Measurements from ENCODE around the gene MYD88. TPM values are rescaled to one million over a fixed set of nuclear protein-coding genes. Genes with fewer than 3 reads are reported as not detected.

The MYD88 gene
- total and polyA plus RNA-seq, 7 donors: 27.8 to 74.0 (median 39.7) TPM

GRCh38 chr3:38186781-38187180, 48.3 kb downstream of the MYD88 start:
- no peaks in the 10 kb centered on the region for H3K9me3 ChIP-seq
- H3K27ac ChIP-seq: no peak overlapping the region
- TF ChIP-seq POLR2AphosphoS5 (IDR thresholded peaks at IDR 0.05) (no peak), POLR2A (IDR thresholded peaks at IDR 0.05) (no peak), CTCF (IDR thresholded peaks at IDR 0.05) (no peak), EP300 (IDR thresholded peaks at IDR 0.05) (no peak)
- H3K27me3 ChIP-seq: no peaks in the 10 kb centered on the region
- H3K4me3 ChIP-seq: no peak overlapping the region
- DNase-seq: no peak
- H3K4me1 ChIP-seq: peaks cover 0 to 5% (median 0%) of the 10 kb centered on the region in 4 donors
- 97 to 98% methylated on average over 1 of the region's 1 CpG for WGBS, 2 donors
- H3K36me3 ChIP-seq: peaks cover 0 to 35% (median 0%) of the 10 kb centered on the region in 4 donors
- intact Hi-C loops (cut with DNase I): no loop called here

- H3K27ac ChIP-seq: no peak overlapping the region
- H3K4me3 ChIP-seq: no peak overlapping the region
- H3K4me1 ChIP-seq: no peaks in the 10 kb centered on the region
- H3K36me3 ChIP-seq: peaks cover 0 to 25% (median 0%) of the 10 kb centered on the region in 4 donors
- TF ChIP-seq EP300 (IDR thresholded peaks at IDR 0.05) (no peak), POLR2A (IDR thresholded peaks at IDR 0.05) (no peak), CTCF (IDR thresholded peaks at IDR 0.05) (no peak), POLR2AphosphoS5 (IDR thresholded peaks at IDR 0.05) (no peak)
- DNase-seq: no peak
- intact Hi-C loops (cut with DNase I): no loop called here
- no peaks in the 10 kb centered on the region for H3K9me3 ChIP-seq
- no peaks in the 10 kb centered on the region for H3K27me3 ChIP-seq
These were observed 52.0 kb downstream of the MYD88 start for GRCh38 chr3:38190481-38190881.

Small RNAs within 50 kb of the gene (small RNA-seq; reads per million reads assigned to genes)
- gene RF00019: 0 reads per million in 3 donors

Other genes with a start within 250 kb of the MYD88 start
- gene VILL, start 147.9 kb upstream of the MYD88 start, total RNA-seq: 1 to 10 TPM; 5.3 to 8.3 (median 6.6) TPM
- gene VILL, start 147.9 kb upstream of the MYD88 start, polyA plus RNA-seq: 100 to 1,000 TPM in 1 of 3 donors, 10 to 100 TPM in 2; 81.7 to 175 (median 97.0) TPM
- 10 to 100 TPM; 10.3 to 22.7 (median 14.2) TPM for gene PLCD1, start 109.0 kb upstream of the MYD88 start, total RNA-seq
- 100 to 1,000 TPM in 1 of 3 donors, 10 to 100 TPM in 2; 29.0 to 139 (median 85.9) TPM for gene PLCD1, start 109.0 kb upstream of the MYD88 start, polyA plus RNA-seq
- gene DLEC1, start 99.5 kb upstream of the MYD88 start, total RNA-seq: under 1 TPM; 0.16 to 0.41 (median 0.32) TPM
- gene DLEC1, start 99.5 kb upstream of the MYD88 start, polyA plus RNA-seq: under 1 TPM; 0.42 to 0.60 (median 0.46) TPM
- 10 to 100 TPM; 42.6 to 53.2 (median 47.6) TPM for gene ACAA1, start 1.5 kb upstream of the MYD88 start, total RNA-seq
- gene ACAA1, start 1.5 kb upstream of the MYD88 start, polyA plus RNA-seq: 100 to 1,000 TPM; 102 to 258 (median 131) TPM
- 10 to 100 TPM; 21.8 to 28.8 (median 26.2) TPM for gene OXSR1, start 26.9 kb downstream of the MYD88 start, total RNA-seq
- gene OXSR1, start 26.9 kb downstream of the MYD88 start, polyA plus RNA-seq: 10 to 100 TPM; 13.8 to 22.9 (median 22.8) TPM
- 1 to 10 TPM in 1 of 4 donors, not detected in 3; 2.1 TPM for gene SLC22A13, start 127.2 kb downstream of the MYD88 start, total RNA-seq
- under 1 TPM in 1 of 3 donors, not detected in 2; 0.17 TPM for gene SLC22A13, start 127.2 kb downstream of the MYD88 start, polyA plus RNA-seq
- not detected for gene SLC22A14, start 143.6 kb downstream of the MYD88 start, total RNA-seq
- gene SLC22A14, start 143.6 kb downstream of the MYD88 start, polyA plus RNA-seq: under 1 TPM in 1 of 3 donors, not detected in 2; 0.09 TPM
- 1 to 10 TPM; 2.3 to 3.2 (median 2.4) TPM for gene XYLB, start 208.1 kb downstream of the MYD88 start, total RNA-seq
- gene XYLB, start 208.1 kb downstream of the MYD88 start, polyA plus RNA-seq: 1 to 10 TPM; 3.6 to 4.9 (median 3.9) TPM